HUDEP-2 (cell line): ENCODE data around the gene CACFD1.

Experiments
- DNase-seq, 76 experiments: peaks; one replicate each; lab custom pipeline; 2025; ENCODE audit not compliant: unreplicated experiment in 76 of 76; lab: John Stamatoyannopoulos, UW

The CACFD1 gene

DNA sequence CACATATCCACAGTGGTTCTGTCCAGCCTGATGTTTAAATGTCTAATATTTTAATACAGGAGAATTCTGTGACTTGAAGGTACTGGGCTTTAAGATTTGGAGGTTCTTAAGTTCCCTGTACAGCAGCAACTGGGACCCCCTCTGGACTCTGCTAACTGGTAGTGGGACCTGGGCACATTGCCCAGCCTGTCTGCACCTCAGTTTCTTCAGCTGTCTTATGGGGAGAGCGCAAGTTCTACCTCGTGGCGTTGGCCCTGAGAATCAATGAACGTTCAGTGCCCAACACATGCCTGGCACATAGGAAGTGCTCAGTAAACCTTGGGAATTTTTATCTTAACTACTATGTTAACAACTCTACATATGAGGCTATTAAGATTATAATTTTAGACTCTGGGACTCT, 17.7 kb downstream of the CACFD1 start:
- DNase-seq = no peak

GRCh38 chr9:133477992-133478850, 18.4 kb downstream of the CACFD1 start:
- no peak for DNase-seq

GRCh38 chr9:133478851-133479711, 19.3 kb downstream of the CACFD1 start, which contains the start of gene SLC2A6:
Gene SLC2A6, minus strand, starts transcription at chr9:133479099. Its CDS starts 40 bp downstream, at chr9:133479059.
- peak in 63 of 76 experiments; percentile 7 to 75 (median 57) for DNase-seq

GRCh38 chr9:133483611-133484010, 23.8 kb downstream of the CACFD1 start:
- DNase-seq = no peak

GRCh38 chr9:133484671-133485437, 25.1 kb downstream of the CACFD1 start:
- no peak for DNase-seq

DNA sequence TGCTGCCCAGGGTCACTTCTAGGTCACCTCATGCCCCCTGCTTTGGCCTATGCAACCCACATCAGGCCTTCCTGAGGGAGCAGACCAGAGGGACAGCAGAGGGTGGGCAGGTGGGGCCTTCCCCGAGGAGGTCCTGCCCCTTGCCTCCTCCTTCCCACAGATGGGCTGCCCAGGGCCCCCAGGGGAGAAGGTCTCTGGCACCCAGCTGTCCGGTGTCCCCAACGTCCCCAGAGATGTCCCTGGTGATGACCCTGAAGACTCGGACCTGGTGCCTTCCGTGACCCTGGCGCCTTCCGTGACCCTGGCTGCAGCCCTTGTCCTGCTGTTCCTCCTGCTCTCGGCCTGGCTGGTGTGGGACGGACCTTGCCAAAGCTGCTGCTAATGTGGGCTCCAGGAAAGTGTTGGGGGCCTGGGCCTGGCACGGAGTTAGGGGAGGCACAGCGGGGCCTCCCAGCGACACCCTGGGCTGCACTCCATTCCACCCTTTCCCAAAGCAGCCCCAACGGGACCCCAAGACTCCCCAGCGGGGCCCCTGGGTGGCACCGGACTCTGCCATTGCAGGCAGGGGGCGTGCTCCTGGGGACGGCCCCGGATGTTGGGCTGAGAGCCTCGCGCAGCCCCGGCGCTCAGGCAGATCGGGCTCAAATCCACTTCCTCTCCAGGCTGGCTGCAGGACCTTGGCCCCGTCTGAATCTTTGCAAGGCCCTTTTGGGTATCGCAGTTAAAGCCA, 25.9 kb downstream of the CACFD1 start:
- peak in 2 of 76 experiments; percentile 12 to 52 for DNase-seq

DNA sequence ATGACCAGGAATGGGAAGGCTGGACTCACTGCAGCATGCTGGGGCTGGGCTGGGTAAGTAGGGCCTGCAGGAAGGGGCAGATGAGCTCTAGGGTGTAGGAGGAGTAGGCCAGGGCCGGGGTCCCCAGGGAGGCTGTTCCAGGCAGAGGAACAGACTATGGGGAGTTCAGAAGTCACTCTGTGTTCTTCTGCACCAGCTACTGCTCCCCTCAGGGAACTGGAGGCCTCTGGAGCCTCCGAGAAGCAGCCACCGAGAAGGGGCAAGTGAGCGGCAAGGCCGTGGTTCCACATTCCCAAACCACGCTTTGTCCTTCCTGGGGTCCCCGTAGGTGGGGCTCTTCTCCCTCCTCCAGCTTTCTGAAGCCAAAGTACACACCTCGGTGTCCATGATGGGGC, 27.6 kb downstream of the CACFD1 start:
- DNase-seq = no peak

DNA sequence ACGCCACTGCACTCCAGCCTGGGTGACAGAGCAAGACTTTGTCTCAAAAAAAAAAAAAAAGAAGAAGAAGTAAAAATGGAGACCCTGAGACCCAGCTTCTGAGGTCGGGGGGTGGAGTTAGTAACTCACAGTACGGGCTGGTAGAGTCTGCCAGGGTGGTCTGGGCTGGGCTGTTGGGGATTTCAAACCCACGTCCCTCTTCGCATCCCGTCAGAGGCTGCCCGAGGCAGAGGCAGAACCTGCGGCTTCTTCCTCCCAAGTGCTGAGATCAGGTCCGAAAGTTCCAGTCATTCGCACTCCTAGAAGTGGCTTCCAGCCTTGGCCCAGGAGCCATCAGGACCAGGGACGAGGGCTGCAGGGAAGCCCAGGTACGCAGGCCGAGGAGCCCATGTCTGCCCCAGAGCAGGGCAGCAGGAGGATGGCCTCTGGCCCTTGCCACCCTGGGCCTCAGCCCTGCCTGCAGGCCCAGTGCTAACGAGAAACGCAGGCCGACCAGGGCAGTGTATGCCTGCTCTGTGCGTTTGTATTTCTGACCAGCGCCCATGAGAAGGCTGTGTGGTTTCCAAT, 29.0 kb downstream of the CACFD1 start:
- DNase-seq = no peak

- no peak for DNase-seq
These were observed 29.7 kb downstream of the CACFD1 start for GRCh38 chr9:133489253-133490190.

GRCh38 chr9:133490201-133490681, 30.5 kb downstream of the CACFD1 start:
- DNase-seq = no peak

- peak in 3 of 76 experiments; percentile 14 to 27 (median 17) for DNase-seq
These were observed 31.3 kb downstream of the CACFD1 start for GRCh38 chr9:133490865-133491655.

DNA sequence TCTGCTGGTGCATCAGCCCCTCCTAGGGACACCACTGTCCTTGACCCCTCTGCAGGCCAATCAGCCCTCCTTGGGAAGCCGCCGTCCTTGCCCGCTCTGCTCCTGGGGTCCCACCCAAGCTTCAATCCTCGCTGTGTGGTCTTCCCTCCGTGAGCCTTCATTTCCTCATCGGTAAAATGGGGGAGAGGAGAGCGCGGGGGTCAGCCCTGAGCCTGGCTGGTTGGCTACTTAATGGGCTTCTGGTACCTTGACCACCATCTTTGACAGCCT, 31.8 kb downstream of the CACFD1 start:
- no peak for DNase-seq

DNA sequence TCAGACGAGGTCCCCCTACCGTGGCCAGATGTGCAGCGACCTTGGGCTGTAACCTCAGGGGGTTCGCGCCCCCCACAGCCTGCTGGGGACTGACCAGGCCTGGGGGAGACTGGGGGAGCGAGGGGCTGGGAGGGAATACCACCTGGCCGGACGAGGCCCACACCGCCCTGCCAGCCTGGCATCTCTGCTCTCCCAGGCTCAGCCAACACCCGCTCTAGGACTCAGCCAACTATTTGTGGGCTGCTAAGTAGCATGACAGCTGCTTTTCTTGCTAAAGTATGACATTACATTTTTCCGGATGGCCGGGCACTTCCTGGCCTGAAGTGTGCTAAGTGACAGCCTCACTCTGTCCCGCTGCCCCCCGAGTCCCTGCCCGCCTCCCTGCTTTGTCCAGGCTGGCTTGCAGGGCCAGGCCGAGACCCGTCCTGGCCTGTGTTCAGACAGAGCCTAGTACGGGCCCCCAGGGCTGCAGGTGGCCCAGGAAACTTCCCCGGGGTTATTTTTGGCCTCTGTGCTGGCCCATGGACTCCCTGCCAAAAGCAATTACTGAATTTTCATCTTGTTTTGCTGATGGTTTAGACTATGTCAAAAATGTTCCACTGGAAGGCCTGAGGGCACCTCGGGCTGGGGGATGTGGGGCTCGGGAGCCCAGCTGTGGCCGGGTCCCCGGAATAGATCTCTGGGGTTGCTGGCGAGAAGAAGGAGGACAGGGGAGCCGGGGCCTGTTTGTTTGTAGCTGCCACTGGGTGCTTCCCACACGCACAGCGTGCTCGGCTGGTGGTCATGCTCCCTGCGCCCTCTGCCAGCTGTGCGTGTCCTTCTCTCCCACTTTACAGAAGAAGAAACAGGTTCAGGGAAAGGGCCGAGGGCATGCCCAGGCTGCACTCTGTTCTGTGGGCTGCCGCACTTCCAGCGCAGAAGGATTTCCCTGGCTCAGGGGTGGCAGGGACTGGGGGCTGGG, 32.6 kb downstream of the CACFD1 start:
- DNase-seq = no peak

DNA sequence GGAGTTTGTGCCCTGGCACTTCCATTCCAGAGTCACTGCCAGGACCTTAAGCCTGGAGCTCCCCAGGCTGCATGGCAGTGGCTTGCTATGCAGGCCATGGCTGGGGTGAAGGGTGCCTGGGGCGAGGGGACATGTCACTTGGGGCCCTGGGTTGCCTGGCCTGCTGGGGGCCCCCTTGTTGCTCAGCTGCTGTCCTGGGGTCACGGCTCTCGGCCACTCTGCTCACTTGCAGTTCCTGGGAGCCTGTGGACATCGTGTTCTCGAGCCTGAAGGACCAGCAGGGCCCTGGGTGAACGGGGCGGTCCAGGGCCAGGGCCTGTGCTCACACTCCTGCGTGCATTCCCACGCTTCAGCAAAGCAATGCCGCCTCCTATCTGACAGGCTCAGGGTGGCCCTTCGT, 33.6 kb downstream of the CACFD1 start:
- DNase-seq = no peak

DNA sequence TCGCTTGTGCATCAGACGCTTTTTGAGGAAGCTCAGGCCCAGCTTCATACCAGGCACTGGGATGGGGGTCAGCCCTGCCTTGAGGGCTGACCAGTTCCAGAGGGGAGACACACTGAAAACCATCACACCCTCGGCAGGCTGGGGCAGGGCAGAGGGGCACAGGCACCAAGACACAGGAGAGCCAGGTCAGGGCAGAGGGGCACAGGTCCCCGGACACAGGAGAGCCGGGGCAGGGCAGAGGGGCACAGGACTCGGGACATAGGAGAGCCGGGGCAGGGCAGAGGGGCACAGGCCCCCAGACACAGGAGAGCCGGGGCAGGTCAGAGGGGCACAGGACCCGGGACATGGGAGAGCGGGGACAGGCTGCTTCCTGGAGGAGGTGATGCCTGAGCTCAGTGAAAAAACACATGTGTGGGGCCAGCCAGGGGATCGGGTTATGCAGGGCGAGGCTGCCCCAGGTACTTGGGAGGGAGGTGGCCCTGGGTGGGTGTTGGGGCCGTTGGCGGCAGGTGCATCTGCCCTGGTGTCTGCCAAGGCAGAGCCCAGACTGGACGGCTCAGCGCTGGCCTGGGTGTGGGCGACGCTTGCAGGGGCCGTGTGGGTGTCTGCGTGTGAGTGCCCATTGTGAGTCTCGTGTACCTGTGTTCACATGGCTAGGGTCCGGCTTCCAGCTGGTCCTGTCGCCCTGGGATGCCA, 34.2 kb downstream of the CACFD1 start:
- DNase-seq = no peak

GRCh38 chr9:133494636-133495326, 35.0 kb downstream of the CACFD1 start:
- DNase-seq = no peak
